K562 (cell line): Measurements from ENCODE around the gene DOCK6. TPM values are rescaled to one million over a fixed set of nuclear protein-coding genes. Genes with fewer than 3 reads are reported as not detected.

Experiments
- ATAC-seq: fragments of 200-7000 bp; cut with Tn5 transposase; 3 replicates; pipeline ENCODE4 v1.9.1; 2020; ENCODE audit warnings: moderate library complexity
- BruUV-seq: library from RNA; stranded (reverse); fragments of 400-500 nt; replicated peaks from 2 replicates; lab custom pipeline; 2021; lab: Mats Ljungman, UMichigan
- CTCF ChIA-PET: fragments of 300-600 bp; formaldehyde crosslinking; extraction: SDS; loops from one replicate; lab custom pipeline; 2021; ENCODE audit warnings: low intra/inter-chr PET ratio; lab: Yijun Ruan, JAX
- POLR2A ChIA-PET: fragments of 300-600, 350-650 bp; sonication (Branson Sonifier 250); formaldehyde crosslinking; extraction: SDS; loops from one replicate; lab custom pipeline; 2021; ENCODE audit warnings: antibody characterized with exemption, inconsistent platforms; lab: Yijun Ruan, JAX
- DNase-seq, 4 experiments: peaks; one replicate each; pipeline versions ENCODE4 v3.0.0 to v3.0.0-alpha.2; 2011 to 2018; ENCODE audit warnings: low spot score in 3 of 4, mixed read lengths in 3 of 4; ENCODE audit errors: extremely low read depth in 1 of 4
- FAIRE-seq: peaks from 2 replicates; lab custom pipeline; 2011; peaks lifted over from hg19 to GRCh38; lab: Jason Lieb, UNC
- H2AFZ ChIP-seq: 2 replicates; pipeline ENCODE4 v1.6.0; 2011; ENCODE audit warnings: low read depth, low read length, control low read depth, inconsistent platforms
- H3K27ac ChIP-seq: fragments of 200-600 bp; 3 replicates; pipeline ENCODE4 v1.8.0; 2011; ENCODE audit warnings: low read depth, mild to moderate bottlenecking, control low read depth, inconsistent platforms, low read length, moderate library complexity, mixed read lengths; ENCODE audit errors: extremely low read depth
- H3K27me3 ChIP-seq, 2 experiments: fragments of 300-600 bp in 1 of 2; 2 replicates in 1 of 2; 3 replicates in 1 of 2; pipeline versions ENCODE4 v1.6.0 to v1.8.0; 2011; ENCODE audit warnings: inconsistent platforms in 2 of 2, low read length in 2 of 2, mild to moderate bottlenecking in 1 of 2, mixed read lengths in 1 of 2, moderate library complexity in 1 of 2; ENCODE audit not compliant: control insufficient read depth in 2 of 2, insufficient read depth in 2 of 2
- H3K36me3 ChIP-seq: fragments of 300-600 bp; 3 replicates; pipeline ENCODE4 v1.8.0; 2011; ENCODE audit warnings: mild to moderate bottlenecking, low read length, inconsistent platforms; ENCODE audit not compliant: control insufficient read depth, insufficient read depth
- H3K4me1 ChIP-seq, 2 experiments: fragments of 200-600 bp in 1 of 2; replicated peaks in 1 of 2; 2 replicates in 1 of 2; 3 replicates in 1 of 2; pipeline versions ENCODE4 v1.5.1 to v1.8.0; 2011; ENCODE audit warnings: inconsistent platforms in 2 of 2, low read length in 2 of 2, mild to moderate bottlenecking in 1 of 2, mixed read lengths in 1 of 2, moderate library complexity in 1 of 2; ENCODE audit not compliant: control insufficient read depth in 2 of 2, insufficient read depth in 2 of 2
- H3K4me2 ChIP-seq: 2 replicates; pipeline ENCODE4 v1.6.1; 2011; ENCODE audit warnings: low read length, control low read depth, inconsistent platforms, mixed read lengths; ENCODE audit not compliant: insufficient read depth
- H3K4me3 ChIP-seq: fragments of 200-600 bp; sonication (generic), shearing (Covaris generic); 2 replicates; pipeline ENCODE4 v1.5.1; 2016; ENCODE audit warnings: control low read depth, inconsistent platforms
- H3K79me2 ChIP-seq: fragments of 200-600 bp; 3 replicates; pipeline ENCODE4 v1.8.0; 2011; ENCODE audit warnings: low read length, inconsistent platforms; ENCODE audit not compliant: control insufficient read depth, insufficient read depth
- H3K9ac ChIP-seq, 2 experiments: 2 replicates each; pipeline versions ENCODE4 v1.6.0 to v1.6.1; 2011; ENCODE audit warnings: low read depth in 2 of 2, low read length in 2 of 2, control low read depth in 1 of 2, inconsistent platforms in 1 of 2, mild to moderate bottlenecking in 1 of 2, mixed read lengths in 1 of 2; ENCODE audit not compliant: insufficient read depth in 1 of 2
- H3K9me1 ChIP-seq: one replicate; pipeline ENCODE4 v1.6.0; 2011; ENCODE audit warnings: inconsistent platforms, mild to moderate bottlenecking, low read length, moderate library complexity; ENCODE audit not compliant: control insufficient read depth, insufficient read depth
- H3K9me3 ChIP-seq: replicated peaks from 2 replicates; pipeline ENCODE4 v1.5.1; 2011; ENCODE audit warnings: low read depth, low read length, inconsistent platforms; ENCODE audit not compliant: control insufficient read depth, insufficient read depth
- H4K20me1 ChIP-seq: replicated peaks from 2 replicates; pipeline ENCODE4 v1.6.1; 2011; ENCODE audit warnings: low read length, inconsistent platforms, mixed read lengths; ENCODE audit not compliant: control insufficient read depth, insufficient read depth
- CBFB ChIP-seq: sonication (generic); formaldehyde crosslinking; IDR thresholded peaks from 2 replicates; pipeline ENCODE4 v1.4.0; 2020; ENCODE audit warnings: mild to moderate bottlenecking, missing genetic modification reagents
- CC2D1A ChIP-seq: fragments of 450-650 bp; IDR thresholded peaks from 2 replicates; pipeline ENCODE4 v1.6.1; 2017; ENCODE audit warnings: mild to moderate bottlenecking
- HDAC1 ChIP-seq, 2 experiments: fragments of 450-650 bp; IDR thresholded peaks; 2 replicates each; pipeline ENCODE4 v1.6.1; 2016 to 2017; ENCODE audit warnings: inconsistent platforms in 1 of 2, mild to moderate bottlenecking in 1 of 2, moderate library complexity in 1 of 2
- MTF1 ChIP-seq: fragments of 250-450 bp; sonication (Bioruptor Pico); IDR thresholded peaks from 2 replicates; pipeline ENCODE4 v1.9.0; 2021; ENCODE audit warnings: moderate library complexity, mild to moderate bottlenecking, inconsistent platforms, borderline replicate concordance
- ZFP36 ChIP-seq: fragments of 150-350 bp; IDR thresholded peaks from 2 replicates; pipeline ENCODE4 v1.6.1; 2018; ENCODE audit warnings: low read length, low read depth; ENCODE audit not compliant: partially characterized antibody
- ZNF311 ChIP-seq: fragments of 250-450 bp; sonication (Bioruptor Pico); IDR thresholded peaks from 2 replicates; pipeline ENCODE4 v1.4.0; 2020; ENCODE audit warnings: mild to moderate bottlenecking, moderate library complexity
- WGBS: fragments of 100-300 bp; shearing (Covaris generic); methylation state at CpG from one replicate; pipeline ENCODE4 v1.1.6; 2016; ENCODE audit warnings: low coverage, mixed read lengths; ENCODE audit not compliant: insufficient coverage; ENCODE audit errors: missing lambda C conversion rate; 5-methylcytosine and 5-hydroxymethylcytosine counted together
- in situ Hi-C: fragments of 300-500 bp; cut with MboI; formaldehyde crosslinking; loops from 4 replicates; pipeline ENCODE4 v1.15.0; 2018; ENCODE audit warnings: inconsistent platforms, mixed read lengths
- intact Hi-C: fragments of 100-400 bp; cut with micrococcal nuclease; formaldehyde crosslinking; loops from 2 replicates; pipeline ENCODE4 v1.14.2; 2022
- polyA plus RNA-seq, 8 experiments: library from polyadenylated mRNA; depleted of rRNA in 4 of 8; stranded (reverse) in 5 of 8; unstranded in 3 of 8; fragments of >200 nt; fragmentation: Nextera tagmentation in 2 of 8; fragmentation: Illumina TruSeq in 1 of 8; extraction: Ambion mirVana in 2 of 8; extraction: Trizol in 1 of 8; gene quantifications; 2 replicates each; pipeline versions ENCODE4 v1.2.1 to v1.2.3, GENCODE V29; 2011 to 2014; ENCODE audit warnings: inconsistent platforms in 1 of 8, missing spikeins in 1 of 8
- total RNA-seq, 7 experiments: library from RNA; depleted of rRNA in 6 of 7; stranded (reverse); fragments of >200 nt in 6 of 7; fragmentation: Illumina TruSeq in 2 of 7; extraction: Trizol in 2 of 7; gene quantifications; 2 replicates each; pipeline versions ENCODE4 v1.2.1 to v1.2.3, GENCODE V29; 2011 to 2021; ENCODE audit warnings: low replicate concordance in 1 of 7
- TF ChIP-seq, protein P1 (sequence below): fragments of 250-450 bp; sonication (Bioruptor Pico); IDR thresholded peaks from 2 replicates; pipeline ENCODE4 v1.5.0; 2022; ENCODE audit warnings: mild to moderate bottlenecking

Gene DOCK6
- total and polyA plus RNA-seq, 9 of the 15 experiments (the other 6 are each of a cell fraction or from before 2014, with no cell fraction given): 0.35 to 19.3 (median 3.8) TPM

DNA sequence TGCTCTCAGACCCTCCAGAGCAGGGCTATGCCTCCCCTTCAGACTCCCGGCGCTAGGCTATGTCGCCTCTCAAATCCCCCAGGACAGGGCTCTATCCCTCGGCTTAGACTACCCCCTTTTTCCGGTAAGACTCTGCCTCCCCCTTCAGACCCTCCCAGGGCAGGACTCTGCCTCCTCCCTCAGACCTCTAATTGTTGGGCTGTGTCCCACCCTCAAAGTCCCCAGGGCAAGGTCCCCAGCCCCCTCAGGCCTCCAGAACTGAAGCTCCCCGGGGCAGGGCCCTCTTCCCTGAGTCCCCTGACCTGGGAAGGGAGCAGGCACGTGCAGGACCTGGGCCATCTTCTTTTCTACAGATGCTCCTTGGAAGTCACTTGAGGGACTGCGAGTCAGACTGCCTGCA lies 68.2 kb downstream of the DOCK6 start:
- Histone ChIP-seq H4K20me1 (0 out of 2 replicates have a peak, but pooled peaks cover 3% of the 10 kb centered on the region), H3K9ac (0 out of 4 replicates have a peak overlapping the region, but pooled peaks of 1 of the 2 experiments have one; percentile 13), H3K4me2 (no peak overlapping the region), H2AFZ (no peak overlapping the region), H3K4me1 (peaks cover 15 to 65% of the 10 kb centered on the region in 2 experiments; a peak in 4 of 5 replicates), H3K27me3 (no peaks in the 10 kb centered on the region), H3K36me3 (peaks cover 46% of the 10 kb centered on the region), H3K27ac (no peak overlapping the region), H3K4me3 (no peak overlapping the region), H3K79me2 (peaks cover 15% of the 10 kb centered on the region), H3K9me1 (peaks cover 2% of the 10 kb centered on the region), H3K9me3 (0 out of 2 replicates have a peak, but pooled peaks cover 1% of the 10 kb centered on the region)
- intact Hi-C loops (no loop called here), in situ Hi-C loops (no loop called here)
- ChIA-PET CTCF (no interaction called here), POLR2A (interaction anchor here (0.7 to 1.2 kb wide), 2 partner anchors 11 to 29 kb away, joined by 3 read pairs; no protein-coding TSS in a partner anchor)
- ATAC-seq (no peak), FAIRE-seq (no peak), DNase-seq (no peak)
- BruUV-seq: no TSS peak
- TF ChIP-seq ZFP36 (peak; percentile 23), HDAC1 (IDR thresholded peaks at IDR 0.05) (no peak), MTF1 (CRISPR knock-in tag) (no peak), CC2D1A (no peak), ZNF311 (CRISPR knock-in tag) (no peak), CBFB (CRISPR knock-in tag) (no peak)
- TF ChIP-seq, protein P1, sequence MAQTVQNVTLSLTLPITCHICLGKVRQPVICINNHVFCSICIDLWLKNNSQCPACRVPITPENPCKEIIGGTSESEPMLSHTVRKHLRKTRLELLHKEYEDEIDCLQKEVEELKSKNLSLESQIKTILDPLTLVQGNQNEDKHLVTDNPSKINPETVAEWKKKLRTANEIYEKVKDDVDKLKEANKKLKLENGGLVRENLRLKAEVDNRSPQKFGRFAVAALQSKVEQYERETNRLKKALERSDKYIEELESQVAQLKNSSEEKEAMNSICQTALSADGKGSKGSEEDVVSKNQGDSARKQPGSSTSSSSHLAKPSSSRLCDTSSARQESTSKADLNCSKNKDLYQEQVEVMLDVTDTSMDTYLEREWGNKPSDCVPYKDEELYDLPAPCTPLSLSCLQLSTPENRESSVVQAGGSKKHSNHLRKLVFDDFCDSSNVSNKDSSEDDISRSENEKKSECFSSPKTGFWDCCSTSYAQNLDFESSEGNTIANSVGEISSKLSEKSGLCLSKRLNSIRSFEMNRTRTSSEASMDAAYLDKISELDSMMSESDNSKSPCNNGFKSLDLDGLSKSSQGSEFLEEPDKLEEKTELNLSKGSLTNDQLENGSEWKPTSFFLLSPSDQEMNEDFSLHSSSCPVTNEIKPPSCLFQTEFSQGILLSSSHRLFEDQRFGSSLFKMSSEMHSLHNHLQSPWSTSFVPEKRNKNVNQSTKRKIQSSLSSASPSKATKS (CRISPR knock-in tag): no peak
- WGBS: 85% methylated on average over 8 of the region's 8 CpGs
